Femur (tissue), 1 donor: ENCODE measurements around the gene STX7.

ENCODE experiments used
- DNase-seq: peaks from one replicate; pipeline ENCODE4 v3.0.0-alpha.2; 2017

STX7 gene

GRCh38 chr6:132410830-132411229, 102.1 kb downstream of the STX7 start:
- DNase-seq = no peak

- no peak for DNase-seq
Measured at GRCh38 chr6:132405143-132405915, 107.6 kb downstream of the STX7 start.

GRCh38 chr6:132404736-132405135, 108.2 kb downstream of the STX7 start:
- no peak for DNase-seq

DNA sequence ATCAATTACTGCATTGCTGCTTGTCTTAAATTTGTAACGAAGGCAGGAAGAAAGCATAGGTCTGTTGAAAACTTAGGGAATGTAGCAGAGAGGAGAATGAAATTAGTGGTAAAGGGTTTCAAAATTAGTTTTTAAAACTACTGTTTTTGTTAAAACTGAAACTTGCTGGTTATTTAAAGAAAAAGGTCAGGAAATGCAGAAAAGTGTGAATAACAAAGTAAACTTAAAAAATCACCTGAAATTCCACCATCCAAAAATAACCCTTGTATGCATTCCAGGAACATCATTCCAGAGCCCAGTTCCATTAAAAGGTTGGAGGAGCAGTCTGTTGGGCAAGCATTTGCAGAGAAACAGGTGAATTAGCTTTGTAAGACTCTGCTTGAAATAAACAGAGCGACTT, 108.6 kb downstream of the STX7 start:
- DNase-seq = no peak

- no peak for DNase-seq
Measured at GRCh38 chr6:132401618-132402285, 111.2 kb downstream of the STX7 start.

- DNase-seq = peak; percentile 56
Measured at GRCh38 chr6:132400883-132401617, 111.9 kb downstream of the STX7 start, which contains the start of gene MOXD1. Gene MOXD1, minus strand, starts transcription at chr6:132401475. Its CDS starts 49 bp downstream, at chr6:132401426.

DNA sequence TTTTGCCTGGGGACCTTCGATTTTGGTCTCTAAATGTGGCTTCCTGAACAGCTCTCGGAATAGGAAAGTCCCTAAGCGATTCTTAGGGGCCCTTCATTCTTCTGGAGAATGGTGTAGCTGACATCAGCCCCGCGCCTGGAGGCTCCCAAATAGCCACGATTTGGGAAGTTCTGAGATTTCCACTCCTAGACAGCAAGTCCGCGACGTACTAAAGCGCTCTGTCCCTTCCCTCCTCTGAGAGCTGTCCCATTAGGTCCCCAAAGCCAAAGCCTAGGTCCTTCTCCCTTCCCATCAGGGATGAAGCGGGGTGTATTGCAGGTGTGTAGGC, 112.4 kb downstream of the STX7 start:
- no peak for DNase-seq

DNA sequence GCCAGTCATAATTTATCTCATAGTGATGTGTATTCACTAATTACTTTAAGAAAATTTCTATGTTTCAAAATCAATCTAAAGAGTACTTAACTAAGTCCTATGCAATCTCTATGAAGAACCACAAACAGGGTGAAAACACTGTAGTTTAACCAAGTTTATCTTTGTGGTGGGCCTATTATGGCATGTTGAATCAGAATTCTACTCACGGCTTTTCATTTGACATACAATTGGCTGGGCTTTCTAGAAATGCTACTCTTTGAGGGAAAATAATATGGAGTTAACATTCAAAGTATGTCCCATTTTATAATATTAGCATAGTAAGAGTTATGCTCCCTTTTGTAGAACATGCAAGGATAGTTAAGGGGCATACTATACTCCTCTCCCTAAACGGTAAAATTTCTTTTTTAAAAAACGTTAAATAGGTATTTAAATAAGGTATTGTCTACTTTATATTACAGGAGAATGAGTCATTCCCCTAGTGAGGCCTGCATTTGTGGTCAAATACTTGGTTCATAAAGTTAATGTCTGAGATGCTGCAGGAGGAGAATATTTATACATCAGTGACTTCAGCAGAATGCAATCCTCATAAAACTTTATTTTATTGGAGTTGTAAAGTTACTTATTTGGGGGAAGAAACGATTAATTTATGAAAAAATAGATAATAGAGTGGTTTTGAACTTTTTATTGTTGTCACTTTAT, 113.4 kb downstream of the STX7 start:
- DNase-seq = no peak
